GM19025 (cell line): ENCODE measurements around the gene RAB1B.
A peak's percentile ranks its signal among the peaks of the same experiment; 100 is the strongest.

Experiments
- ATAC-seq: cut with Tn5 transposase; IDR thresholded peaks from one replicate; pipeline ENCODE4 v1.9.1; 2021; ENCODE audit warnings: mild to moderate bottlenecking, low read depth, moderate library complexity; ENCODE audit not compliant: unreplicated experiment

Gene RAB1B

DNA sequence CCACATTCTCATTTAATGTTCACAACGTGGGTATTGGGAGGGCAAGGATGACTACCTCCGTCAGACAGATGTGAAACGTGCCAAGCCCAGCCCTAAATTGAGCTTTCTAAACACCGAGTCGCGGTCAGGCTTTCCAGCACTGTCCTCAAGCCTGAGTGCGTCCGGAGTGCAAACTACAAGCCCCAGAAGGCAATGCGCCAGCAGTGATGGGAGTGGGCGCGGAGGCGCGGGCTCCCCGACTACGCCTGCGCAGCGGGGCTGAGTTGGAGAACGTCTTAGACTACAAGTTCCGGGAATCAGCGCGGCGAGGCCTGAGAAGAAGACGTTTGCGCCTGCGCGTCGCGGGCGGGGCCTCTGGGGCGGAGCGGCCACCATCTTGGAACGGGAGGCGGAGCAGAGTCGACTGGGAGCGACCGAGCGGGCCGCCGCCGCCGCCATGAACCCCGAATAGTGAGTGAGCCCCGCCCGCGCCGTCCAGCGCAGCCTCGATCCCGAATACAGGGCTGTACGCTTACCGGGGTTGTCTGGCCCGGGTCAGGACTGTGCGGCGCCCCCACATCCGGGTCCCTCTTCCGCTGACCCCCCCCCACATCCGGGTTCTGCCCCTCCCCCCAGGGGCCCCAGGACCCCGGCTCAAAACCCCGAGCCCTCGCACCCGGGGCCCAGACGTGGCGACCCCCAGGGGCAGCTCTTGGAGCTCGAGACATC is at the start of gene RAB1B:
Gene RAB1B, plus strand, starts transcription at position 396 of the 708 bp plus-strand sequence. Its CDS starts 41 bp downstream, at position 437.
- ATAC-seq, result peak; percentile 75

DNA sequence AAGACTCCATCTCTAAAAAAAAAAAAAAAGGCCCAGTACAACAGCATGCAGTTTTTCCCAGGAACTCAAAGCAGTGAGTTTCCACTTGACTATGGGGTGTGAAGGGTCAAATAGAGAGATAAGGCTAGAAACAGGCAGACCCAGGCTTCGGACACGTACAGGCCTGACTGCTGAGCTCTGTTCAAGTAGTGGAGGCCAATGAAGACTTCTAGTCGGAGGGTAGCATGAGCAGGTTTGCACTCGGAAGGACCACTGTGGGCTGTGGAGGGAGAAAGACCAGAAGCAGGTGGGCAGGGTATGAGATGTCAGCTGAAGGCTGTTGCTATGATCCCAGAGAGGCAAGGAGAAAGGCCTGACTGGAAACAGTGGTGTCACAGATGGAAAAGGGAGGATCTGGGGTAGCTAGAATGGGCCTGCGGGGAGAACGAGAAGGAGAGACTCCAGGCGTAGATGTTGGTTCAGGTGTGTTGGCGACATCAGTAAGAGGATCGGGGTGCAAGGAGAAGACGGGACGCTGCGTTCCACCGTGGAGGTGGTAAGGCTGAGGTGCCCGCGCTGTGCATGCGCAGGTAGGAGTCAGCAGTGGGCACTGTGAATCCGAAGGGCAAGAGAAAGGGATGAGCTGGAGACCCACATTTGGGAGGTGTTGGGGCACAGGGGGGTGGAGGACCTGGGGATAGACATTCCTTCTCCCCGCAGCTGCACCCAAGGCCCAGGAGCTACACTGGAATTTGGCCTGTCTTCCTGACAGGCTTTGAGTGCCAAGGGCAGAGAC is 49.4 kb upstream of the RAB1B start:
- ATAC-seq, result no peak

DNA sequence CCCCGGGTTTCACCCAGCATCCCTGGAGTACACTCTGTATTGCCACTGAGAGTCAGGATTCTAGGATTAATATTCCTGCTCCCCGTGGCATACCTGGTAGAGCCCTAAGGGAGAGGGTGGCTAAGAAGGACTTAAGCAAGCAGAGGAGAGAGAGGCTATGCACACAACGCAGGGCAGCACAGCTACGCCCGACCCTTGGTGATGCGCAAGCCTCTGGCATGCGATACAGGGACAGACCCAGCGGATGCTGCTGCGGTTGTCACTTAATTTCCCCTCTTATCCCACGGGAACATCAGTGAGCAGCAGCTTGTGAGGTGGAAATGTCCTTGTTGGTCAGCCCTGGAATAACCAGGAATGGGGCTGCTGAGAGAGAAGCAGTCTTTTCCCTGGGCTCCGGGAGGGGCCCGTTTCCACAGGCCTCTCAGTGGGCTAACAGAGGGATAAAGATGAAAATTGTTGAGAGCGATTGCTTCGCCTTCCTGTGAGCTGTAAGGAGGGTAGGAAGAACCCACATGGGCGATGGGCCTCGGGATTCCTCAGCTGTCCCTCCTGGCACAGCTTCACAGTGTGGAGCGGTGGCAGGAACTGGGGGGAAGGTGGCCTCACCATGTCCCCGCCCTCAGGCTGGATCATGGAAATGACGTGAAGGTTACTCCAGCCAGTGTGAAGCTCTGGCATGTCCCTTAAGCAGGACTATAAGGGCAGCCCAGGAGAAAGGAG is 48.4 kb upstream of the RAB1B start:
- no peak for ATAC-seq

GRCh38 chr11:66220566-66220935 is 47.9 kb upstream of the RAB1B start:
- ATAC-seq, result no peak

- ATAC-seq, result no peak
Measured at GRCh38 chr11:66221012-66221411, 47.4 kb upstream of the RAB1B start.

GRCh38 chr11:66221726-66222236 is 46.7 kb upstream of the RAB1B start:
- ATAC-seq, result no peak

DNA sequence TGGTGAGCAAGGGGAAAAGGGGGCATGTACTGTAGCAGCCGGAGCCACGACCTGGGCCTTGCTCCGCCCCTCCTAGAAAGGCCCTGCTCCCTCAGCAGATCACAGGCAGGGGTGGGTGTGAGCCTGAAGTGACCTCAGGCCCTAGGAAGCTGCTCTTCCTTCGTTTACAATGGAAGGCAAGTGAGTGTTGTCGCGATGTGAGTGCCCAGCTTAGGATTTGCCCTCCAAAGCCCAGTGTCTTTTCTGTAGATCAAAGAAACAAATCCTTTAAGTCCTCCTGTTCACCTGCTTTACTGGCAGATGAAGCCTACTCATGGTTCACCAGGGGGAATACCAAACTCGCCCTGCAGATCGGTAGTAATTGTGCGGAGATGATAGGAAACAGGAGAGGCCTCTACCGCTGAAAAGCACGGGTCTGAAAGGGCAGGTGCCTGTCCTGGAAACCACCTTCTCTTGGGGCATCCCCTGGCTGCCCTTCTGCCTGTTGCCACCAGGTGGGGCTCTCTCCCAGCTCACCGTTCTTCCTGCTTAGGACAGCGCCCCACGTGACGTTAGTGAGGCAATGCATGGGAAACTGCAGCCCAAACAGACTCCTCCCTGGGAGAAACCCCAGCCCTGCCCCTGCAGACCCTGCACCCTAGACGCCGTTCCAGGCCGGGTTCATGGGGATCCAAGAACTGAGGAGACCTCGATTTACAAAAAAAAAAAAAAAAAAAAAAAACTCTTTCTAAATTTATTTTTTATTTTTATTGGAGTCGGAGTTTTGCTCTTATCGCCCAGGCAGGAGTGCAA is 45.9 kb upstream of the RAB1B start:
- peak; percentile 86 for ATAC-seq

- no peak for ATAC-seq
Measured at GRCh38 chr11:66224226-66224855, 44.1 kb upstream of the RAB1B start.

DNA sequence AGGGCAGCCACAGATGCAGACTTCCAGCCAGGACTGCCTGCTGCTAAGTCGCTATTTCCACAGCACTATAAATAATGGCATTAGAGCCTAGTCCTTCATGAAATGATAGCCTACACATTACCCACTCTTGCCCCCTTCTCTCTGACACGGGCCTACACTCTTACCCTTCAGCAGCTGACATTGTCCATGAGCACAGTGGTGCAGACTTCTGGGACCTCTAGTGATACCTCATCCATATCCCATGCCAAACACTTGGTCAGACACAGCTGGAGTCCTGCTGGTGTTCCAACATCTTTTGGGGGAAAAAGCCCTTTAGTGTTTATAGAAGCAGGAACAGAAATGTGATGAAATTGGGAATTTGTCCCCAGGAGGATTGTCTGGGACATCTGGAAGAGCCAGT is 43.4 kb upstream of the RAB1B start:
- no peak for ATAC-seq

GRCh38 chr11:66226101-66226500 is 42.3 kb upstream of the RAB1B start:
- ATAC-seq, result no peak

DNA sequence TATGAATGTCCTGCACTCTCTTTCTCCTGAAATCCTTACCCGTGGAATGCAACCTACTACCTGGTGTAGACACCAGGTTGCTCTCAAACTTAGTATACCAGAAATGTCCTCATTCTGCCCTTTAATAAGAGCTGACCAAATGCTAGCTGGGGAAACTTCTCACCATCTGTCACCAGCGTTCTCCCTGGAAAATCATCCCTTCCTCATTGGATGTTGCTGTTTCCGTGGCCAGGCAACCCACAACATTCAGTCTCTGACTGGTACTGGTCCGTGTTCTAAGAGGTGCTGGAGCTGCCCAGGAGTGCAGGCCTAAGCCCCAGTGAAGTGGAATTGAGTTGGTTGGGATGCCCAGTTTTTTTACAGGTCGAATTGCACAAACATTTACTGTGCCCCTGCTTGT is 40.7 kb upstream of the RAB1B start:
- no peak for ATAC-seq

DNA sequence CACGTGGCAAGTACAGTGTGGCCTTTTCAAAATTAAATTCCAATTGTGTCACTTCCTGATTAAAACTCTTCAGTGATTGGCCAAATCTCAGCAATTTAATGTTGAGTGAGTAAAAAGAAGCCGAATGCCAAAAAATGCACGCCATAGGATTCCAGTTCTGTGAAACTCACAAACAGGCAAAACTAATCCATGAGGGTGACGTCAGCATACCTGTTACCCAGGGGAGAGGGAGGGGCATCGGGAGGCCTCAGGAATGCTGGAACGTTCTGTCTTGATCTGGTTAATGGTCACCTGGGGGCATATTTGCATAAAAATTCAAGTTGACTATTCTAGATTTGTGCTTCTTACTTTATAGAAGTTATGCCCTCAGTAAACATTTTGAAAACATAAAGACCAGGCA is 39.9 kb upstream of the RAB1B start:
- no peak for ATAC-seq

DNA sequence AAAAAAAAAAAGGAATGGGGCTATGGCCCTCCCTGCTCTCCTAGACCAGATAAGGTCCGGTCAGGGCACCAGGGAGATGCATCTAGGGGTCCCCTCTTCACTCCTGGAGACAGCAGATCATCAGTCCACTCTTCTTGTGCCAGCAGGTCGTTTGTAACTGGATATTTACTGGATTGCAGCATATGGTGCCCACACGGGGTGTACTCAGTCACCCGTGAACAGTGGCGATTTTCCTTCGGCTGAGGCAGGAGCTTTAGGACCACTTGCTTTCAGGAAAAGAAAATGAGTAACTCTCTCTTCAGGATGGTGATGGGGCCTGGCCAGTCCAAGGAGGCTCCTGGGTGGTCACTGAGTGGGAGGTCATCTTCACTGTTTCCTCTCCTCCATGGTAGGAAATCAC is 38.3 kb upstream of the RAB1B start:
- no peak for ATAC-seq

DNA sequence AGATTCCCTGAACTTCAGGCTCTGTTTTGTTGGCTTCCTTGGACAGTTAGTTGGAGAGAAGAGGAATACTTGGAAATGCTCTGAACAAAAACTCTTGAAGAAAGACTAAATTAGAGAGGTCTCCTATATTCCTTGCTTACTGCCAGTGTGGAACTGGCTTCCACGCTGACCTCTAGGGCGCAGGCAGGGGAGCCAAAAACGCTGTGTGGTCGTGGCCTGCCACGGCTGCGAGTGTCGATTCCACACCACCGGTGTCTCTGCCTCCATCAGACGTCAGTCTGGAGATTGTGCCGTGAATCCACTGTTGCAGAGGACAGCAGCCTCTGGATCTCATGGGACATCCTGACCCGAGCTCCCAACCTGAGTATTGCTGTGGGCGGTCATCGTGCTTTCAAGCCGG is 37.5 kb upstream of the RAB1B start:
- no peak for ATAC-seq

DNA sequence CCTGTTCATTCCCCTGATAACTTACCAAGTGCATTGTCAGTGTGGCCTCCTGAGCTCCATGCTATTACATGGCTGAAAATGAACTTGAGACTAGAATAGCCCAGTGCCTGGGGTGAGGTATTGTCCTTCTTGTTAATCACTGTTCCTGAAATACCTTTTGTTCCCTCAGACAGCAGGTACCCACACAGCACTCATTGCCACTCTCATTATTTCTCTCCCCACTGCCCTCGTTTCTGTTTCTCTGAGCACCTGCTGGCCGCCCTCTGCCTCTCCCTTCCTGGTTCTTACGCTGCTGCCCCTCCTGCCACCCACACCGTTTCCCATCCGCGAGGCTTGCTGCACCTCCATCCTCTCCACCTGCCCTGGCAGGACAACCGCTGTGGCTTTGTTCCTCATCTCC is 36.9 kb upstream of the RAB1B start:
- no peak for ATAC-seq

GRCh38 chr11:66232769-66233168 is 35.7 kb upstream of the RAB1B start:
- ATAC-seq, result no peak

DNA sequence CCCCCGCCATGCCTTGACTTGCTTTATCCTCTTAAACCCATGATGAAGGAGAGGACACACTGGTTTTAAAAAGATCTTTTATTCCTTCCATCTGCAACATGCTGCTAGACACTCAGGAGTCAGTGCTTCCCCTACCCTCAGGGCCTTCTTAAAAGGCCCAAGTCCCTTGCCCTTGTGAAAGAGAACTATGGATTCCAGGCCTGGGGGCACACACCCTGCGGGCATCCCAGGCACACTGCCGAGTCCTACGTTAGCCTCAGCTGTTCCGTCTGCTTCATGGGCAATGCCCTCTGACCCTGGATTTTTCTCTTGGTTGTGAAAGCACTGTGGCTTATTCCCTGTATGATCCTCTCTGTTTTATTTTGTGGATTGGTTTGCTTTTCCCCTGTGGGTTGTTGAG is 35.1 kb upstream of the RAB1B start:
- ATAC-seq, result no peak

DNA sequence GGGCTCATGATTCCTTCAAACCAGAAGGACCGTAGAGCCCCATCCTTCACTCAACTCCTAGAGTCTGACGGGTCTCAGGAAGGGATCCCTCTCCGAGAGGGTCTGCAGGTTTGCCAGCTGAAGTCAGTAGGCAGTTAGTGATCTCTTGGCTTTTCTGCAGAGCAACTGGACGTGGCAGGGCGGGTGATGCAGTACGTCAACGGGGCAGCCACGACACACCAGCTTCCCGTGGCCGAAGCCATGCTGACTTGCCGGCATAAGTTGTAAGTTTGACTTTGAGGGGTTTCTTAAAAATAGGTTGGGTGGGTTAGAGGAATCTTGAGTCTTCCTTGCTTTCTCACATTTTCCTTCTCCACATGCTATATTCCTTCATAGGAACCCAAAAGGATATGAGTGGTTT is 33.3 kb upstream of the RAB1B start:
- no peak for ATAC-seq

- ATAC-seq, result no peak
Measured at GRCh38 chr11:66237867-66238266, 30.6 kb upstream of the RAB1B start.

DNA sequence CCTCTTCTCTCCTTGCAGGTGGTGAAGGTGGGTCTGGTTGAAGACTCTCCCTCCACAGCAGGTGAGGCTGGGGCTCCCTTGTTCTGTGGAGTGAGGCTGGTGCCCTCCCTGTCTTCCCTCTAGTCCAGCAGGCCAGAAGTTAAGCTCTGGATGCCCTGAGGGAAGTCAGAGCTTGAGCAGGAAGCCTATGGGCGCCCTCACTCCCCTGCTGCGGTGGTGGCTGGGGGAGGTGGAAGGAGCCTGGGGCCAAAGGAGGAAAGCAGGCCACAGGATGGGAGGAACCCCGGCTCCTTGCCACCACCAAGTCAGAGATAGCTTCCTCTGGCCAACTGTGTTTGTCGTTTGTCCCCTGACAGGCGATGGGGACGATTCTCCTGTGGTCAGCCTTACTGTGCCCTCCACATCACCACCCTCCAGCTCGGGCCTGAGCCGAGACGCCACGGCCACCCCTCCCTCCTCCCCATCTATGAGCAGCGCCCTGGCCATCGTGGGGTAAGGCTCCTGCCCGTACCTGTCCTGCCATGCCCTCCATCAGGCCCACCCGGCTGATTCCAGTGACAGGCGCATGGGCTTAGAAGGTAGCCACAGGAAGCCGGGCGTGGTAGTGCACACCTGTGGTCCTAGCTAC is 29.5 kb upstream of the RAB1B start:
- ATAC-seq, result no peak
